ENCODE measurements around the gene GLP2R. TPM values are rescaled to one million over a fixed set of nuclear protein-coding genes. Genes with fewer than 3 reads are reported as not detected.

GLP2R gene
- total RNA-seq, 1 donor from 2014 or later = 3.4 TPM

DNA sequence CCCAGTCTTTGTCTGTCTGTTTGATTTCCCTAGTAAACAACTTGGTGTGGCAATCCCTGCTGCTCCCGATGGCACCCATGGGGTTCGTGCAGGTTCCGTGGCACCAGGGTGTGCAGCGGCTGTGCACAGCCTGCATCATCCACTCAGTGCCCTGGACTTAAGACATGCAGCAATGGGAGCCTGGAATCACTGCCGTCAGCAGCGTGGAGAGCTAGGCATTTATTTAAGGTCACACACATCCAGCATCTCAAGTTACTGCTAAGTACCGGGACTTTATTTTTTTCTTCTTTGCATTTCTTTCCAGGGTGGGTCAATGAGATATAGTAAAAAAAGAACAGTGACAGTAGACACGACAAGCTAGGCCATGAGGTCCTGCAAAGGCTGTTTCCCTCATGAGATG, 37.1 kb upstream of the GLP2R start:
- TF ChIP-seq, protein P1, sequence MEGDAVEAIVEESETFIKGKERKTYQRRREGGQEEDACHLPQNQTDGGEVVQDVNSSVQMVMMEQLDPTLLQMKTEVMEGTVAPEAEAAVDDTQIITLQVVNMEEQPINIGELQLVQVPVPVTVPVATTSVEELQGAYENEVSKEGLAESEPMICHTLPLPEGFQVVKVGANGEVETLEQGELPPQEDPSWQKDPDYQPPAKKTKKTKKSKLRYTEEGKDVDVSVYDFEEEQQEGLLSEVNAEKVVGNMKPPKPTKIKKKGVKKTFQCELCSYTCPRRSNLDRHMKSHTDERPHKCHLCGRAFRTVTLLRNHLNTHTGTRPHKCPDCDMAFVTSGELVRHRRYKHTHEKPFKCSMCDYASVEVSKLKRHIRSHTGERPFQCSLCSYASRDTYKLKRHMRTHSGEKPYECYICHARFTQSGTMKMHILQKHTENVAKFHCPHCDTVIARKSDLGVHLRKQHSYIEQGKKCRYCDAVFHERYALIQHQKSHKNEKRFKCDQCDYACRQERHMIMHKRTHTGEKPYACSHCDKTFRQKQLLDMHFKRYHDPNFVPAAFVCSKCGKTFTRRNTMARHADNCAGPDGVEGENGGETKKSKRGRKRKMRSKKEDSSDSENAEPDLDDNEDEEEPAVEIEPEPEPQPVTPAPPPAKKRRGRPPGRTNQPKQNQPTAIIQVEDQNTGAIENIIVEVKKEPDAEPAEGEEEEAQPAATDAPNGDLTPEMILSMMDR (IDR thresholded peaks at IDR 0.05) = no peak
- ATAC-seq (no peak), DNase-seq (no peak)
- intact Hi-C loops (cut with DNase I) = no loop called here
- Histone ChIP-seq H3K4me3 (no peak overlapping the region), H3K4me1 (no peaks in the 10 kb centered on the region), H3K9me3 (no peaks in the 10 kb centered on the region), H3K27ac (no peak overlapping the region), H3K27me3 (ENCODE audit: low read depth) (peaks cover 4% of the 10 kb centered on the region), H3K36me3 (no peaks in the 10 kb centered on the region)

GRCh38 chr17:9790316-9790715, 35.4 kb upstream of the GLP2R start:
- Histone ChIP-seq H3K27ac (no peak overlapping the region), H3K27me3 (ENCODE audit: low read depth) (peaks cover 4% of the 10 kb centered on the region), H3K4me1 (no peaks in the 10 kb centered on the region), H3K4me3 (no peak overlapping the region), H3K9me3 (no peaks in the 10 kb centered on the region), H3K36me3 (no peaks in the 10 kb centered on the region)
- ATAC-seq (no peak), DNase-seq (no peak)
- intact Hi-C loops (cut with DNase I) = no loop called here
- TF ChIP-seq, protein P1 (IDR thresholded peaks at IDR 0.05) = no peak

DNA sequence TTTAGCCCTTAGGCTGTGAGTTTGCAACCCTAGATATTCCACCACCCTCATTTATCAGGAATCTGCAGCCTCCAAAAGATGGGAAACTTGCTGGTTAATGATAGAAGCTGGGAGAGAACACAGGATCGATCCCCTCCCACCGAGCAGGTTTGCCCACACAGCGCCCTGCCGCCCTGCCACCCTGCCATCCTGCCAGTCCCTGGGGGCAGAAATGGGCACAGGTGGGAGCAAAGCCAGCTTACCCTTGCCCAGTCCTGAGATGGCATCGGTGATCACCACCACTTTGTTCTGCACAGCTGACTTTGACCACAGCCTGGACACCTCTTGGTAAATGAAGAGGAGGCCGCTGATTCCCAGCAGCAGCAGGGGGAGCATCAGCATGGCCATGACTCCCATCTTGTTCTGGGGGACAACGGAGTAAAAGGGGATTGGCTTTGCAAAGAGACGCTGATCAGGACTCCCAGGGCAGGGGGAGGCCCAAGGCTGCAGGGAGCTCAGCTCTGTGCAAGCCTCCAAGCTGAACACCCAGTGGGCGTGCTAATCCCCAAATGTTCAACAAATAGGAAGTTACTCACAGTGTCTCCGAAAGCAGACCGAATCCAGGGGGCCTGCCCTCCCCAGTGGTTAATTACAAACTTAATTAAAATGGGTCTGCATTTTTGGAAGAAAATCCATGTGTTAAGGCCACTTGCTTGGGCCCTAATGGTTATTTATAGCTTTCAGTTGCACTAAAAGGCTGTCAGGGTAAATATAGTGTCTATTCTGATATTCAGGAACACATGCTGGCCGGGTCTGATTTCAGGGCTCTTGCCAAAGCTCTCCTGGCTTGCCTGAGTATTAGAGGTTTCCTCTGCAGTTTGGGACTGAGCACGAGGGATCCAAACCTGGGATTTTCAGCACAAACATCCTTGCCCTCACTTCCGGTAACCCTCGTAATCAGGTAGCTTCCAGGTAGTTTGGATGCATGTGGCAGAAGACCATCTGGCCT, 34.5 kb upstream of the GLP2R start, which contains the start of gene DHRS7C:
Gene DHRS7C, minus strand, starts transcription at position 704 of the 988 bp plus-strand sequence. Its CDS starts 308 bp downstream, at position 396.
- intact Hi-C loops (cut with DNase I) = no loop called here
- H3K36me3 ChIP-seq = no peaks in the 10 kb centered on the region
- H3K4me1 ChIP-seq = no peaks in the 10 kb centered on the region
- DNase-seq = no peak
- H3K4me3 ChIP-seq = no peak within 1 kb of the TSS
- peaks cover 4% of the 10 kb centered on the region for H3K27me3 ChIP-seq (ENCODE audit: low read depth)
- ATAC-seq = no peak
- TF ChIP-seq, protein P1 (IDR thresholded peaks at IDR 0.05) = no peak
- H3K27ac ChIP-seq = no peak within 1 kb of the TSS
- H3K9me3 ChIP-seq = no peaks in the 10 kb centered on the region

DNA sequence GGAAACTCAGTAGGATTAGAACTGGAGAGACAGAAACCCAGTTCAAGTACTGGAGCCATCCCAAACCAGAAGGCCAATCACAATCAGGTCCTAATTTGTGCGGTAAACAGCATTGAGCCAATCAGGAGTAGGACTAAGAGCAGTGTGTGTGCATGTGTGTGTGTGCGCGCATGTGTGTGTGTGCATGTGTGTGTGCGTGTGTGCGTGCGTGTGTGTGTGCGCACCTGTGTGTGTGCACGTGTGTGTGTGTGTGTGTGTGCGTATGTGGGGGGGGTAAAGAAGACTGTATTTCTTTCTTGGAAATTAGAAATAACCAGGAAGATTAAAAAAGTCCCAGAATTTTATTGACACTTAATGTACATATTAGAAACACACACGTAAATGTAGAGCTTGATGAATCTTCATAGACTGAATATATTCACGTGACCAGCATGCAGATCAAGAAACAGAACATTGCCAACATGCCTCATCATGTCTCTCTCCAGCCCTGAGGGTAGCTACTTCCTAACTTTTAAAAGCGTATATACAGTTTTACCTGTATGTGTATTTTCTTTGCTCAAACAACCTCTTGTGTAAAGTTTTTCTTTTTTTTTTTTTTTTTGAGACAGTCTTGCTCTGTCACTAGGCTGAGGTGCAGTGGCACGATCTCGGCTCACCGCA, 33.4 kb upstream of the GLP2R start:
- peaks cover 4% of the 10 kb centered on the region for H3K27me3 ChIP-seq (ENCODE audit: low read depth)
- TF ChIP-seq, protein P1 (IDR thresholded peaks at IDR 0.05) = no peak
- H3K4me1 ChIP-seq = no peaks in the 10 kb centered on the region
- no peak overlapping the region for H3K4me3 ChIP-seq
- intact Hi-C loops (cut with DNase I) = no loop called here
- H3K9me3 ChIP-seq = no peaks in the 10 kb centered on the region
- H3K36me3 ChIP-seq = no peaks in the 10 kb centered on the region
- H3K27ac ChIP-seq = no peak overlapping the region
- DNase-seq (no peak), ATAC-seq (no peak)

DNA sequence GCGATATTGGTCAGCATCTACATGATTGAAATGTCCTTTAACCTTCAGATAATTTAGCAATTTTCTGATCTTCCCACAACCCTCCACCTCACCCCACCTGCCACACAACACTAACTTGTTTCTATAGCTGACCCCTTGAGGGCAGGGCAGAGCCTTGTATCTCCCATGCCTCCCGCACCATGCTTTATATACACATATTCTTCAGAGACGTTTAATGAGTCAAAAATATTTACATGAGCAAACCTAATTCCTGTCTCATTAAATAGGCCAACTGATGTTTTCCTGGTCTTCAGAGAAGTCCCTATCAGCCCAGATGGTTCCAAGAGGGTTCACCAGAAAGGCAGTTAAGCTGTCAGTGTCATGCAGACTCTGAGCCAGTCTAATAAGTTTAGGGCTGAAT, 27.7 kb upstream of the GLP2R start:
- H3K4me3 ChIP-seq = no peak overlapping the region
- no peaks in the 10 kb centered on the region for H3K27me3 ChIP-seq (ENCODE audit: low read depth)
- no peaks in the 10 kb centered on the region for H3K9me3 ChIP-seq
- intact Hi-C loops (cut with DNase I) = no loop called here
- no peaks in the 10 kb centered on the region for H3K4me1 ChIP-seq
- H3K27ac ChIP-seq = no peak overlapping the region
- TF ChIP-seq, protein P1 (IDR thresholded peaks at IDR 0.05) = no peak
- no peaks in the 10 kb centered on the region for H3K36me3 ChIP-seq
- ATAC-seq (no peak), DNase-seq (no peak)
